Ammon's horn (tissue), 1 donor: ENCODE measurements around the gene AGBL4.
"Not testable (repeated sequence)": the region's sequence is repeated elsewhere in the genome, so short reads cannot be mapped to it uniquely, and the experiment has no call there.

Experiments used
- DNase-seq: peaks from one replicate; pipeline ENCODE4 v3.0.0-alpha.2; 2016; ENCODE audit warnings: low spot score

Gene AGBL4

GRCh38 chr1:49026230-49026811 lies 997.4 kb downstream of the AGBL4 start:
- DNase-seq = no peak

- DNase-seq = no peak
Observed at GRCh38 chr1:49016030-49016977, 1007.5 kb downstream of the AGBL4 start.

- DNase-seq = no peak
Observed at GRCh38 chr1:49013079-49013478, 1010.7 kb downstream of the AGBL4 start.

GRCh38 chr1:49002981-49003380 lies 1020.8 kb downstream of the AGBL4 start:
- not testable (repeated sequence) for DNase-seq

- DNase-seq = no peak
Observed at GRCh38 chr1:48999321-48999720, 1024.4 kb downstream of the AGBL4 start.

- DNase-seq = no peak
Observed at GRCh38 chr1:48996311-48996710, 1027.4 kb downstream of the AGBL4 start.

GRCh38 chr1:48988633-48989197 lies 1035.0 kb downstream of the AGBL4 start:
- no peak for DNase-seq

GRCh38 chr1:48979940-48980339 lies 1043.8 kb downstream of the AGBL4 start:
- no peak for DNase-seq

- no peak for DNase-seq
Observed at GRCh38 chr1:48978413-48978812, 1045.3 kb downstream of the AGBL4 start.

GRCh38 chr1:48977273-48977672 lies 1046.5 kb downstream of the AGBL4 start:
- no peak for DNase-seq

GRCh38 chr1:48969971-48970370 lies 1053.8 kb downstream of the AGBL4 start:
- DNase-seq = no peak

- DNase-seq = no peak
Observed at GRCh38 chr1:48967318-48967717, 1056.4 kb downstream of the AGBL4 start.

GRCh38 chr1:48966583-48966982 lies 1057.2 kb downstream of the AGBL4 start:
- no peak for DNase-seq

- DNase-seq = no peak
Observed at GRCh38 chr1:48960320-48960719, 1063.4 kb downstream of the AGBL4 start.

- DNase-seq = no peak
Observed at GRCh38 chr1:48955774-48956173, 1068.0 kb downstream of the AGBL4 start.

GRCh38 chr1:48953617-48954016 lies 1070.1 kb downstream of the AGBL4 start:
- DNase-seq = no peak

- DNase-seq = no peak
Observed at GRCh38 chr1:48948562-48948961, 1075.2 kb downstream of the AGBL4 start.

GRCh38 chr1:48947761-48948537 lies 1075.8 kb downstream of the AGBL4 start:
- peak; percentile 74 for DNase-seq

- DNase-seq = no peak
Observed at GRCh38 chr1:48946070-48946469, 1077.7 kb downstream of the AGBL4 start.

- no peak for DNase-seq
Observed at GRCh38 chr1:48944811-48945210, 1078.9 kb downstream of the AGBL4 start.

GRCh38 chr1:48943826-48944225 lies 1079.9 kb downstream of the AGBL4 start:
- peak; percentile 27 for DNase-seq

- peak; percentile 22 for DNase-seq
Observed at GRCh38 chr1:48943393-48943792, 1080.4 kb downstream of the AGBL4 start.
